ENCODE data around the gene SLC35A3.
A peak's percentile ranks its signal among the peaks of the same experiment; 100 is the strongest.
"Not testable (repeated sequence)": the region's sequence is repeated elsewhere in the genome, so short reads cannot be mapped to it uniquely, and the experiment has no call there.

Gene SLC35A3

GRCh38 chr1:99970713-99971255 lies 988 bp downstream of the SLC35A3 start:
- no peaks in the 10 kb centered on the region for H3K36me3 ChIP-seq (ENCODE audit: control insufficient read depth, insufficient read depth, low read length)
- no peaks in the 10 kb centered on the region for H3K4me1 ChIP-seq (ENCODE audit: control insufficient read depth, insufficient read depth, low read length)
- no peaks in the 10 kb centered on the region for H3K27me3 ChIP-seq (ENCODE audit: control insufficient read depth, insufficient read depth, low read length, poor library complexity, severe bottlenecking)
- WGBS, 2 experiments, result 69 to 73% methylated on average over 4 to 7 of the region's 7 CpGs
- no peak overlapping the region for H3K27ac ChIP-seq (ENCODE audit: insufficient read depth, low read depth, low read length, poor library complexity, severe bottlenecking)
- peak overlapping the region; percentile 60 for H3K4me3 ChIP-seq (ENCODE audit: insufficient read depth, low read depth, low read length)
- H3K9me3 ChIP-seq (ENCODE audit: control insufficient read depth, low read length), result no peaks in the 10 kb centered on the region

GRCh38 chr1:99972066-99972465 lies 2.3 kb downstream of the SLC35A3 start:
- not testable (repeated sequence) for H3K9me3 ChIP-seq (ENCODE audit: control insufficient read depth, low read length); H3K27ac ChIP-seq (ENCODE audit: insufficient read depth, low read depth, low read length, poor library complexity, severe bottlenecking); H3K36me3 ChIP-seq (ENCODE audit: control insufficient read depth, insufficient read depth, low read length); H3K4me3 ChIP-seq (ENCODE audit: insufficient read depth, low read depth, low read length); H3K4me1 ChIP-seq (ENCODE audit: control insufficient read depth, insufficient read depth, low read length); H3K27me3 ChIP-seq (ENCODE audit: control insufficient read depth, insufficient read depth, low read length, poor library complexity, severe bottlenecking)
- 90 to 91% methylated on average over 7 of the region's 7 CpGs for WGBS, 2 experiments

- no peaks in the 10 kb centered on the region for H3K36me3 ChIP-seq (ENCODE audit: control insufficient read depth, insufficient read depth, low read length)
- H3K27me3 ChIP-seq (ENCODE audit: control insufficient read depth, insufficient read depth, low read length, poor library complexity, severe bottlenecking), result no peaks in the 10 kb centered on the region
- 90 to 99% methylated on average over 3 of the region's 3 CpGs for WGBS, 2 experiments
- no peaks in the 10 kb centered on the region for H3K9me3 ChIP-seq (ENCODE audit: control insufficient read depth, low read length)
- no peaks in the 10 kb centered on the region for H3K4me1 ChIP-seq (ENCODE audit: control insufficient read depth, insufficient read depth, low read length)
- no peak overlapping the region for H3K27ac ChIP-seq (ENCODE audit: insufficient read depth, low read depth, low read length, poor library complexity, severe bottlenecking)
- no peak overlapping the region for H3K4me3 ChIP-seq (ENCODE audit: insufficient read depth, low read depth, low read length)
Measured at GRCh38 chr1:99975529-99975928, 5.7 kb downstream of the SLC35A3 start.

GRCh38 chr1:99977326-99977725 lies 7.5 kb downstream of the SLC35A3 start:
- not testable (repeated sequence) for H3K4me1 ChIP-seq (ENCODE audit: control insufficient read depth, insufficient read depth, low read length); H3K36me3 ChIP-seq (ENCODE audit: control insufficient read depth, insufficient read depth, low read length); H3K4me3 ChIP-seq (ENCODE audit: insufficient read depth, low read depth, low read length); H3K27me3 ChIP-seq (ENCODE audit: control insufficient read depth, insufficient read depth, low read length, poor library complexity, severe bottlenecking); H3K27ac ChIP-seq (ENCODE audit: insufficient read depth, low read depth, low read length, poor library complexity, severe bottlenecking); H3K9me3 ChIP-seq (ENCODE audit: control insufficient read depth, low read length)
- 88 to 90% methylated on average over 12 of the region's 12 CpGs for WGBS, 2 experiments

- no peaks in the 10 kb centered on the region for H3K4me1 ChIP-seq (ENCODE audit: control insufficient read depth, insufficient read depth, low read length)
- H3K27ac ChIP-seq (ENCODE audit: insufficient read depth, low read depth, low read length, poor library complexity, severe bottlenecking), result no peak overlapping the region
- H3K36me3 ChIP-seq (ENCODE audit: control insufficient read depth, insufficient read depth, low read length), result no peaks in the 10 kb centered on the region
- no peaks in the 10 kb centered on the region for H3K9me3 ChIP-seq (ENCODE audit: control insufficient read depth, low read length)
- no peaks in the 10 kb centered on the region for H3K27me3 ChIP-seq (ENCODE audit: control insufficient read depth, insufficient read depth, low read length, poor library complexity, severe bottlenecking)
- 84 to 86% methylated on average over 2 of the region's 2 CpGs for WGBS, 2 experiments
- no peak overlapping the region for H3K4me3 ChIP-seq (ENCODE audit: insufficient read depth, low read depth, low read length)
Measured at GRCh38 chr1:99978218-99978617, 8.4 kb downstream of the SLC35A3 start.

- Histone ChIP-seq H3K4me3 (ENCODE audit: insufficient read depth, low read depth, low read length) (no peak overlapping the region), H3K4me1 (ENCODE audit: control insufficient read depth, insufficient read depth, low read length) (no peaks in the 10 kb centered on the region), H3K9me3 (ENCODE audit: control insufficient read depth, low read length) (no peaks in the 10 kb centered on the region), H3K36me3 (ENCODE audit: control insufficient read depth, insufficient read depth, low read length) (no peaks in the 10 kb centered on the region), H3K27ac (ENCODE audit: insufficient read depth, low read depth, low read length, poor library complexity, severe bottlenecking) (no peak overlapping the region), H3K27me3 (ENCODE audit: control insufficient read depth, insufficient read depth, low read length, poor library complexity, severe bottlenecking) (no peaks in the 10 kb centered on the region)
Measured at GRCh38 chr1:99979091-99979490, 9.3 kb downstream of the SLC35A3 start.

- Histone ChIP-seq H3K27ac (ENCODE audit: insufficient read depth, low read depth, low read length, poor library complexity, severe bottlenecking) (no peak overlapping the region), H3K4me1 (ENCODE audit: control insufficient read depth, insufficient read depth, low read length) (no peaks in the 10 kb centered on the region), H3K9me3 (ENCODE audit: control insufficient read depth, low read length) (no peaks in the 10 kb centered on the region), H3K27me3 (ENCODE audit: control insufficient read depth, insufficient read depth, low read length, poor library complexity, severe bottlenecking) (no peaks in the 10 kb centered on the region), H3K4me3 (ENCODE audit: insufficient read depth, low read depth, low read length) (no peak overlapping the region), H3K36me3 (ENCODE audit: control insufficient read depth, insufficient read depth, low read length) (no peaks in the 10 kb centered on the region)
Measured at GRCh38 chr1:99980928-99981327, 11.1 kb downstream of the SLC35A3 start.

- Histone ChIP-seq H3K27ac (ENCODE audit: insufficient read depth, low read depth, low read length, poor library complexity, severe bottlenecking) (no peak overlapping the region), H3K36me3 (ENCODE audit: control insufficient read depth, insufficient read depth, low read length) (no peaks in the 10 kb centered on the region), H3K9me3 (ENCODE audit: control insufficient read depth, low read length) (no peaks in the 10 kb centered on the region), H3K27me3 (ENCODE audit: control insufficient read depth, insufficient read depth, low read length, poor library complexity, severe bottlenecking) (no peaks in the 10 kb centered on the region), H3K4me1 (ENCODE audit: control insufficient read depth, insufficient read depth, low read length) (no peaks in the 10 kb centered on the region), H3K4me3 (ENCODE audit: insufficient read depth, low read depth, low read length) (no peak overlapping the region)
- 89 to 93% methylated on average over 1 of the region's 2 CpGs for WGBS, 2 experiments
Measured at GRCh38 chr1:99986656-99987225, 16.9 kb downstream of the SLC35A3 start.

GRCh38 chr1:99988210-99988765 lies 18.5 kb downstream of the SLC35A3 start:
- no peak overlapping the region for H3K4me3 ChIP-seq (ENCODE audit: insufficient read depth, low read depth, low read length)
- 92 to 94% methylated on average over 1 of the region's 1 CpG for WGBS, 2 experiments
- H3K36me3 ChIP-seq (ENCODE audit: control insufficient read depth, insufficient read depth, low read length), result no peaks in the 10 kb centered on the region
- no peaks in the 10 kb centered on the region for H3K9me3 ChIP-seq (ENCODE audit: control insufficient read depth, low read length)
- no peaks in the 10 kb centered on the region for H3K27me3 ChIP-seq (ENCODE audit: control insufficient read depth, insufficient read depth, low read length, poor library complexity, severe bottlenecking)
- no peak overlapping the region for H3K27ac ChIP-seq (ENCODE audit: insufficient read depth, low read depth, low read length, poor library complexity, severe bottlenecking)
- H3K4me1 ChIP-seq (ENCODE audit: control insufficient read depth, insufficient read depth, low read length), result no peaks in the 10 kb centered on the region

- no peak overlapping the region for H3K27ac ChIP-seq (ENCODE audit: insufficient read depth, low read depth, low read length, poor library complexity, severe bottlenecking)
- H3K27me3 ChIP-seq (ENCODE audit: control insufficient read depth, insufficient read depth, low read length, poor library complexity, severe bottlenecking), result no peaks in the 10 kb centered on the region
- no peaks in the 10 kb centered on the region for H3K4me1 ChIP-seq (ENCODE audit: control insufficient read depth, insufficient read depth, low read length)
- no peak overlapping the region for H3K4me3 ChIP-seq (ENCODE audit: insufficient read depth, low read depth, low read length)
- no peaks in the 10 kb centered on the region for H3K9me3 ChIP-seq (ENCODE audit: control insufficient read depth, low read length)
- H3K36me3 ChIP-seq (ENCODE audit: control insufficient read depth, insufficient read depth, low read length), result no peaks in the 10 kb centered on the region
Measured at GRCh38 chr1:99992044-99992722, 22.4 kb downstream of the SLC35A3 start.

Measured in ectodermal cell (in vitro differentiated cells).